Cardiac fibroblast (primary cell): ENCODE measurements around the gene INAFM1.
A peak's percentile ranks its signal among the peaks of the same experiment; 100 is the strongest.

Experiments
- DNase-seq, 2 donors: peaks; one replicate each; pipeline versions ENCODE4 v3.0.0 to v3.0.0-alpha.2; 2010; ENCODE audit warnings: low read depth in 2 of 2
- H3K4me3 ChIP-seq, 2 donors: replicated peaks in 1 of 2; 1 replicate in 1 of 2; 2 replicates in 1 of 2; pipeline ENCODE4 v1.5.1; 2011; ENCODE audit warnings: low read depth in 2 of 2, low read length in 2 of 2, mild to moderate bottlenecking in 2 of 2, moderate library complexity in 1 of 2
- CTCF ChIP-seq: IDR thresholded peaks from one replicate; pipeline ENCODE4 v1.5.1; 2011; ENCODE audit warnings: low read depth, mild to moderate bottlenecking, low read length, inconsistent platforms

INAFM1 gene

GRCh38 chr19:47313754-47314295 is 39.1 kb downstream of the INAFM1 start:
- H3K4me3 ChIP-seq: no peak overlapping the region
- no peak for TF ChIP-seq CTCF
- DNase-seq: no peak

GRCh38 chr19:47315125-47315821 is 40.6 kb downstream of the INAFM1 start:
- no peak overlapping the region for H3K4me3 ChIP-seq
- DNase-seq: peak; percentile 93 to 99
- no peak for TF ChIP-seq CTCF

GRCh38 chr19:47316513-47316912 is 41.8 kb downstream of the INAFM1 start:
- DNase-seq: no peak
- TF ChIP-seq CTCF: no peak
- no peak overlapping the region for H3K4me3 ChIP-seq

GRCh38 chr19:47319923-47320871 is 45.5 kb downstream of the INAFM1 start:
- H3K4me3 ChIP-seq: no peak overlapping the region
- no peak for TF ChIP-seq CTCF
- DNase-seq: no peak

GRCh38 chr19:47321630-47322029 is 46.9 kb downstream of the INAFM1 start:
- H3K4me3 ChIP-seq: no peak overlapping the region
- TF ChIP-seq CTCF: no peak
- no peak for DNase-seq

- no peak for DNase-seq
- no peak for TF ChIP-seq CTCF
- H3K4me3 ChIP-seq: no peak overlapping the region
Observed at GRCh38 chr19:47322058-47322457, 47.4 kb downstream of the INAFM1 start.
